Gastroesophageal sphincter (tissue), 4 donors: Measurements from ENCODE around the gene SKIC8. TPM values are rescaled to one million over a fixed set of nuclear protein-coding genes. Genes with fewer than 3 reads are reported as not detected.
"Not testable (repeated sequence)": the region's sequence is repeated elsewhere in the genome, so short reads cannot be mapped to it uniquely, and the experiment has no call there.

Source experiments
- ATAC-seq: fragments of 150-250 bp; one replicate; pipeline ENCODE4 v1.9.1; 2016; ENCODE audit warnings: mild to moderate bottlenecking, moderate library complexity
- H3K27ac ChIP-seq, 4 donors: fragments of 200-600 bp; sonication (generic) in 3 of 4; 1 replicate in 3 of 4; 2 replicates in 1 of 4; pipeline ENCODE4 v1.5.1; 2016 to 2019
- H3K27me3 ChIP-seq: fragments of 200-600 bp; sonication (generic); one replicate; pipeline ENCODE4 v1.5.1; 2019
- H3K36me3 ChIP-seq, 2 donors: fragments of 200-600 bp; sonication (generic); one replicate each; pipeline ENCODE4 v1.5.1; 2019; ENCODE audit warnings: control low read depth in 1 of 2
- H3K4me1 ChIP-seq, 3 donors: fragments of 200-600 bp; sonication (generic); 1 replicate in 2 of 3; 2 replicates in 1 of 3; pipeline ENCODE4 v1.5.1; 2016 to 2019; ENCODE audit warnings: control low read depth in 2 of 3
- H3K4me3 ChIP-seq, 2 donors: fragments of 200-600 bp; sonication (generic); one replicate each; pipeline ENCODE4 v1.5.1; 2019; ENCODE audit warnings: mild to moderate bottlenecking in 1 of 2, moderate library complexity in 1 of 2
- H3K9me3 ChIP-seq, 3 donors: fragments of 200-600 bp; sonication (generic); one replicate each; pipeline ENCODE4 v1.5.1; 2017 to 2019; ENCODE audit warnings: control low read depth in 2 of 3
- EP300 ChIP-seq: sonication (generic); formaldehyde crosslinking; IDR thresholded peaks from one replicate; pipeline ENCODE4 v1.6.1; 2017; ENCODE audit warnings: antibody characterized with exemption, mild to moderate bottlenecking
- POLR2A ChIP-seq, 2 donors: fragments of 450-650 bp; IDR thresholded peaks; one replicate each; pipeline ENCODE4 v1.6.1; 2017; ENCODE audit warnings: antibody characterized with exemption in 2 of 2, mild to moderate bottlenecking in 2 of 2, moderate library complexity in 1 of 2
- POLR2AphosphoS5 ChIP-seq: sonication (generic); formaldehyde crosslinking; IDR thresholded peaks from one replicate; pipeline ENCODE4 v1.6.1; 2017; ENCODE audit warnings: antibody characterized with exemption
- WGBS, 2 donors: methylation state at CpG; one replicate each; pipeline ENCODE4 v1.1.5; 2018; ENCODE audit warnings: low coverage in 1 of 2; 5-methylcytosine and 5-hydroxymethylcytosine counted together
- total RNA-seq, 4 donors: library from RNA; depleted of rRNA; stranded (reverse); fragments of >200 nt; gene quantifications; one replicate each; pipeline ENCODE4 v1.1.0, GENCODE V29; 2016
- TF ChIP-seq, protein P1 (sequence below), 4 experiments: fragments of 200-600 bp in 2 of 4; fragments of 450-650 bp in 2 of 4; sonication (generic) in 1 of 4; IDR thresholded peaks; one replicate each; pipeline ENCODE4 v1.5.1; 2017 to 2019; ENCODE audit warnings: antibody characterized with exemption in 4 of 4, mild to moderate bottlenecking in 2 of 4, moderate library complexity in 2 of 4

The SKIC8 gene
- total RNA-seq, 4 donors from 2014 or later: 31.1 to 59.0 (median 44.4) TPM

- Histone ChIP-seq H3K4me3 (no peak overlapping the region), H3K4me1 (no peaks in the 10 kb centered on the region), H3K27me3 (no peaks in the 10 kb centered on the region), H3K36me3 (no peaks in the 10 kb centered on the region), H3K9me3 (no peaks in the 10 kb centered on the region), H3K27ac (no peak overlapping the region)
- WGBS, 2 donors: 100% methylated on average over 1 of the region's 1 CpG; no CpG with 5 or more reads in 1 of the 2 donors
- no peak for TF ChIP-seq EP300
- TF ChIP-seq POLR2A (IDR thresholded peaks at IDR 0.05): no peak
- TF ChIP-seq POLR2AphosphoS5: no peak
- TF ChIP-seq, protein P1, sequence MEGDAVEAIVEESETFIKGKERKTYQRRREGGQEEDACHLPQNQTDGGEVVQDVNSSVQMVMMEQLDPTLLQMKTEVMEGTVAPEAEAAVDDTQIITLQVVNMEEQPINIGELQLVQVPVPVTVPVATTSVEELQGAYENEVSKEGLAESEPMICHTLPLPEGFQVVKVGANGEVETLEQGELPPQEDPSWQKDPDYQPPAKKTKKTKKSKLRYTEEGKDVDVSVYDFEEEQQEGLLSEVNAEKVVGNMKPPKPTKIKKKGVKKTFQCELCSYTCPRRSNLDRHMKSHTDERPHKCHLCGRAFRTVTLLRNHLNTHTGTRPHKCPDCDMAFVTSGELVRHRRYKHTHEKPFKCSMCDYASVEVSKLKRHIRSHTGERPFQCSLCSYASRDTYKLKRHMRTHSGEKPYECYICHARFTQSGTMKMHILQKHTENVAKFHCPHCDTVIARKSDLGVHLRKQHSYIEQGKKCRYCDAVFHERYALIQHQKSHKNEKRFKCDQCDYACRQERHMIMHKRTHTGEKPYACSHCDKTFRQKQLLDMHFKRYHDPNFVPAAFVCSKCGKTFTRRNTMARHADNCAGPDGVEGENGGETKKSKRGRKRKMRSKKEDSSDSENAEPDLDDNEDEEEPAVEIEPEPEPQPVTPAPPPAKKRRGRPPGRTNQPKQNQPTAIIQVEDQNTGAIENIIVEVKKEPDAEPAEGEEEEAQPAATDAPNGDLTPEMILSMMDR (IDR thresholded peaks at IDR 0.05): no peak
- no peak for ATAC-seq
These were observed 43.9 kb downstream of the SKIC8 start for GRCh38 chr15:78255421-78256043.

GRCh38 chr15:78251136-78251535, 48.3 kb downstream of the SKIC8 start:
- no peak for ATAC-seq
- WGBS, 2 donors: 80 to 89% methylated on average over 4 to 6 of the region's 9 CpGs
- no peaks in the 10 kb centered on the region for H3K36me3 ChIP-seq
- H3K27me3 ChIP-seq: no peaks in the 10 kb centered on the region
- no peaks in the 10 kb centered on the region for H3K9me3 ChIP-seq
- no peak overlapping the region for H3K27ac ChIP-seq
- H3K4me3 ChIP-seq: no peak overlapping the region
- H3K4me1 ChIP-seq: no peaks in the 10 kb centered on the region
- TF ChIP-seq POLR2A (IDR thresholded peaks at IDR 0.05) (no peak), POLR2AphosphoS5 (no peak), EP300 (no peak)
- TF ChIP-seq, protein P1 (IDR thresholded peaks at IDR 0.05): no peak

GRCh38 chr15:78249131-78249530, 50.3 kb downstream of the SKIC8 start:
- 76 to 90% methylated on average over 4 of the region's 5 CpGs for WGBS, 2 donors
- Histone ChIP-seq H3K27ac (no peak overlapping the region), H3K27me3 (no peaks in the 10 kb centered on the region), H3K9me3 (no peaks in the 10 kb centered on the region), H3K4me1 (no peaks in the 10 kb centered on the region), H3K36me3 (no peaks in the 10 kb centered on the region), H3K4me3 (no peak overlapping the region)
- ATAC-seq: no peak
- TF ChIP-seq EP300 (no peak), POLR2AphosphoS5 (no peak), POLR2A (IDR thresholded peaks at IDR 0.05) (no peak)
- TF ChIP-seq, protein P1 (IDR thresholded peaks at IDR 0.05): no peak

DNA sequence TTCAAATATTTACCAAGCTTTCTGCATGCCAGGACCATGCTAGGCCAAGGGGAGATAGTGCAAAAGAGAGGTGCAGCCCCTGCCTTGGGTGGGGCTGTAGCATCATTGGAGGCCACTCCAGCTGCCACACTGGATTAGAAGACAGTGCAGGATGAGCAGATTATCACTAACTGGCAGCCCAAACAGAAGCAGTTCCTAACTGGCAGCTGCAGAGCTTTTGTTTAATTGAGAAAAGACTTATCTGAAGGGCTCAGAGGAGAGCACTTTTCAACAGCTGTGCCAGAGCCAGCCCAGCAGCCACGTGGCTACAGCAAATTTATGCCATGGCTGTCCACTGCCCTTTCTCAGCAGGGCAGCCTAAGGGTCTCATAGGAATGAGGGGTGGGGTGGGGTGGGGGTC, 51.5 kb downstream of the SKIC8 start:
- Histone ChIP-seq H3K9me3 (no peaks in the 10 kb centered on the region), H3K27me3 (no peaks in the 10 kb centered on the region), H3K4me1 (no peaks in the 10 kb centered on the region), H3K36me3 (no peaks in the 10 kb centered on the region), H3K27ac (no peak overlapping the region), H3K4me3 (no peak overlapping the region)
- ATAC-seq: no peak
- TF ChIP-seq POLR2AphosphoS5 (no peak), POLR2A (IDR thresholded peaks at IDR 0.05) (no peak), EP300 (no peak)
- TF ChIP-seq, protein P1 (IDR thresholded peaks at IDR 0.05): no peak
- no CpG with 5 or more reads among the region's 1 CpG for WGBS, 2 donors

DNA sequence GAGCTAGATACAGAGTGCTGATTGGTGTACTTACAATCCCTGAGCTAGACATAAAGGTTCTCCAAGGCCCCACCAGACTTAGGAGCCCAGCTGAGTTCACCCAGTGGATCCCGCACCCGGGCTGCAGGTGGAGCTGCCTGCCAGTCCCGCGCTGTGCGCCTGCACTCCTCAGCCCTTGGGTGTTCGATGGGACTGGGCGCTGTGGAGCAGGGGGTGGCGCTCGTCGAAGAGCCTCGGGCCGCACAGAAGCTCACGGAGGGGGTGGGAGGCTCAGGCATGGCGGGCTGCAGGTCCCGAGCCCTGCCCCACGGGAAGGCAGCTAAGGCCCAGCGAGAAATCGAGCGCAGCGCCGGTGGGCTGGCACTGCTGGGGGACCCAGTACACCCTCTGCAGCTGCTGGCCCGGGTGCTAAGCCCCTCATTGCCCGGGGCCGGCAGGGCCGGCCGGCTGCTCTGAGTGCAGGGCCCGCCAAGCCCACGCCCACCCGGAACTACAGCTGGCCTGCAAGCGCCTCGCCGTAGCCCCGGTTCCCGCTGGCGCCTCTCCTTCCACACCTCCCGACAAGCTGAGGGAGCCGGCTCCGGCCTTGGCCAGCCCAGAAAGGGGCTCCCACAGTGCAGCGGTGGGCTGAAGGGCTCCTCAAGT, 53.3 kb downstream of the SKIC8 start:
- ATAC-seq, H3K4me1 ChIP-seq, H3K4me3 ChIP-seq, H3K27ac ChIP-seq, H3K36me3 ChIP-seq, H3K27me3 ChIP-seq, H3K9me3 ChIP-seq: not testable (repeated sequence)
- 100% methylated on average over 1 of the region's 39 CpGs; no CpG with 5 or more reads in 1 of the 2 donors for WGBS, 2 donors

DNA sequence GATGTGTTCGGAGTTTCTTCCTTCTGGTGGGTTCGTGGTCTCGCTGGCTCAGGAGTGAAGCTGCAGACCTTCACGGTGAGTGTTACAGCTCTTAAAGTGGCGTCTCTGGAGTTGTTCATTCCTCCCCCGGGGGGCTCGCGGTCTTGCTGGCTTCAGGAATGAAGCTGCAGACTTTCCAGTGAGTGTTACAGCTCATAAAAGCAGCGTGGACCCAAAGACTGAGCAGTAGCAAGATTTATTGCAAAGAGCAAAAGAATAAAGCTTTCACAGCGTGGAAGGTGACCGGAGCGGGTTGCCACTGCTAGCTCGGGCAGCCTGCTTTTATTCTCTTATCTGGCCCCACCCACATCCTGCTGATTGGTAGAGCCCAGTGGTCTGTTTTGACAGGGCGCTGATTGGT, 54.0 kb downstream of the SKIC8 start:
- not testable (repeated sequence) for H3K9me3 ChIP-seq, H3K4me1 ChIP-seq, H3K27ac ChIP-seq, H3K36me3 ChIP-seq, H3K27me3 ChIP-seq, H3K4me3 ChIP-seq, ATAC-seq
- WGBS, 2 donors: 85% methylated on average over 4 of the region's 14 CpGs; no CpG with 5 or more reads in 1 of the 2 donors
